Subcutaneous adipose tissue (tissue), 4 donors: ENCODE data around the gene PKDREJ. TPM values are rescaled to one million over a fixed set of nuclear protein-coding genes. Genes with fewer than 3 reads are reported as not detected.

Experiments
- total RNA-seq, 4 donors: library from RNA; depleted of rRNA; stranded (reverse); fragments of >200 nt; gene quantifications; one replicate each; pipeline ENCODE4 v1.1.0, GENCODE V29; 2016
- TF ChIP-seq, protein P1 (sequence below): fragments of 450-650 bp; IDR thresholded peaks from one replicate; pipeline ENCODE4 v1.5.1; 2016; ENCODE audit warnings: low read depth, mild to moderate bottlenecking, control low read depth, antibody characterized with exemption, moderate library complexity

PKDREJ gene, protein sequence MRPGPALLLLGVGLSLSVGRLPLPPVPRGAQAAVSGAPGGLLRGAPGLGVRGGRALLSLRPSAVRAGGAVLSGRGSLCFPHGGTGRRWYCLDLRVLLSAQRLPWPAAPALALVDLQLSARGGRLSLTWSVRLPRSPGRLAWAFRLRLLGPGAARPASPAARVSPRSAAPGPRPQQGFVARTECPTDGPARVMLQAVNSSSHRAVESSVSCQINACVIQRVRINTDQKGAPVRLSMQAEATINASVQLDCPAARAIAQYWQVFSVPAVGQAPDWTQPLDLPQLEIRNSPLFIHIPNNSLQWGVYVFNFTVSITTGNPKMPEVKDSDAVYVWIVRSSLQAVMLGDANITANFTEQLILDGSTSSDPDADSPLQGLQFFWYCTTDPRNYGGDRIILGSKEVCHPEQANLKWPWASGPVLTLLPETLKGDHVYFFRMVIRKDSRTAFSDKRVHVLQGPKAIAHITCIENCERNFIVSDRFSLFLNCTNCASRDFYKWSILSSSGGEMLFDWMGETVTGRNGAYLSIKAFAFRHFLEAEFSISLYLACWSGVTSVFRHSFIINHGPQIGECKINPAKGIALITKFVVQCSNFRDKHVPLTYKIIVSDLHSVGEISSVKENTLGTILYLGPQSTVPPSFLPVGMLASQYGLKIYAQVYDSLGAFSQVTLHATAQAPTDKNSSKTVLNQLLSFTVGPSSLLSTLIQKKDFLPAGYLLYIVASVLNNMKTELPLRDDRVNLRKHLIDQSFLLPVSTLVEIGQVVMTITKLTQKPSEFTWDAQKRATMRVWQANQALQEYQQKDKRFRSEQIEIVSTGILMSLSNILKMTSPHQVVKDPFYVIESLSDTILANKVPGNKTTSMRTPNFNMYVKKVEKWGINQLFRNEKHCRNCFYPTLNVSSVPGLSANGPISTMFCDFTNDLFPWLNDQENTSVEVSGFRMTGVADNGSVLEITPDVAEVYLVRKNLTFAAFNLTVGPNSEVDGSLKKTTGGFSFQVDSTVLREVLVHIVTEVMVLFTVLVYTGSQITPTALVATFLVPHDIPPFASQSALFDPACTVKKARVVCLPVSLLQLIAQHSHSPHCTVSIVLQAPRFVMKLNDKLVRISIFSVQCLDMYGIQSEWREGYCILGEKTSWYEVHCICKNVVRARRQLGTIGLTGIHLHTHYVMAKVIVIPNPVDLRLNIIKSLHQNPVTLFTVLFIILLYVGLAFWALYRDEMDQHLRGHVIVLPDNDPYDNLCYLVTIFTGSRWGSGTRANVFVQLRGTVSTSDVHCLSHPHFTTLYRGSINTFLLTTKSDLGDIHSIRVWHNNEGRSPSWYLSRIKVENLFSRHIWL (N-terminal part only)
- under 1 TPM in 2 of 4 donors, not detected in 2; 0.16 to 0.22 TPM for total RNA-seq

DNA sequence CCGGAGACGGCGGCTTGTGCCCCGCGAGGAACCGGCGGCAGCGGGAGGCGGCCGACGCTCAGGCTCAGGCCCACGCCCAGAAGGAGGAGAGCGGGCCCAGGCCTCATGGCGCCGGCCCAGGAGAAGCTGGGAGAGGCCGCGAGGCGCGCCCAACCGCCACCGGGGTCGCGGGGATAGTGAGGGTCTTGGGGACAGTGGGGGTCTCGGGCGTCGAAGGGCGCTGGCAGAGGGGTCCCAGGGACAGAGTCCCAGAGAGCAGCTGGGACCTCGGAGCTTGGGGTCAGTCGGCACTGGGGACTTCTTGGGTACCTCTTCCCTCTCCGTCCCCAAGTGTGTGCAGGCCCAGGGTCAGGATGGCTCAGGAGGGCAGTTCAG lies at the start of gene PKDREJ:
TSS of gene PKDREJ (minus strand) at position 128 of the 375 bp plus-strand sequence. CDS start at position 107, 21 bp downstream.
- TF ChIP-seq, protein P1, sequence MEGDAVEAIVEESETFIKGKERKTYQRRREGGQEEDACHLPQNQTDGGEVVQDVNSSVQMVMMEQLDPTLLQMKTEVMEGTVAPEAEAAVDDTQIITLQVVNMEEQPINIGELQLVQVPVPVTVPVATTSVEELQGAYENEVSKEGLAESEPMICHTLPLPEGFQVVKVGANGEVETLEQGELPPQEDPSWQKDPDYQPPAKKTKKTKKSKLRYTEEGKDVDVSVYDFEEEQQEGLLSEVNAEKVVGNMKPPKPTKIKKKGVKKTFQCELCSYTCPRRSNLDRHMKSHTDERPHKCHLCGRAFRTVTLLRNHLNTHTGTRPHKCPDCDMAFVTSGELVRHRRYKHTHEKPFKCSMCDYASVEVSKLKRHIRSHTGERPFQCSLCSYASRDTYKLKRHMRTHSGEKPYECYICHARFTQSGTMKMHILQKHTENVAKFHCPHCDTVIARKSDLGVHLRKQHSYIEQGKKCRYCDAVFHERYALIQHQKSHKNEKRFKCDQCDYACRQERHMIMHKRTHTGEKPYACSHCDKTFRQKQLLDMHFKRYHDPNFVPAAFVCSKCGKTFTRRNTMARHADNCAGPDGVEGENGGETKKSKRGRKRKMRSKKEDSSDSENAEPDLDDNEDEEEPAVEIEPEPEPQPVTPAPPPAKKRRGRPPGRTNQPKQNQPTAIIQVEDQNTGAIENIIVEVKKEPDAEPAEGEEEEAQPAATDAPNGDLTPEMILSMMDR, result no peak

DNA sequence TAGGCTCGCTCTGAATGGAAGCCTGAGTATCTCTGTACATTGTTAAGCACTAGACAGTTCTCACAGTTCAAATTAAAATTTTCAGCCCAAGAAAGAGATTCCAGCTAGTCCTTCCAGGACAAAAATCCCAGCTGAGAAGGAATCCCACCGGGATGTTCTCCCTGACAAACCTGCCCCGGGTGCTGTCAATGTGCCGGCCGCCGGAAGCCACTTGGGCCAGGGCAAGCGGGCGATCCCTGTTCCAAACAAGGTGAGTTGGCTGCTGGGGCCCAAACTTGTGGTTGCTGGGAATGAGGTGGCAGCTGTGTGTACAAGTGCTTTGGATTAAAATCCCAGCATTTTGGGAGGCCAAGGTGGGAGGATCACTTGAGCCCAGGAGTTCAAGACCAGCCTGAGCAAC lies 48.9 kb upstream of the PKDREJ start:
- TF ChIP-seq, protein P1, result no peak

DNA sequence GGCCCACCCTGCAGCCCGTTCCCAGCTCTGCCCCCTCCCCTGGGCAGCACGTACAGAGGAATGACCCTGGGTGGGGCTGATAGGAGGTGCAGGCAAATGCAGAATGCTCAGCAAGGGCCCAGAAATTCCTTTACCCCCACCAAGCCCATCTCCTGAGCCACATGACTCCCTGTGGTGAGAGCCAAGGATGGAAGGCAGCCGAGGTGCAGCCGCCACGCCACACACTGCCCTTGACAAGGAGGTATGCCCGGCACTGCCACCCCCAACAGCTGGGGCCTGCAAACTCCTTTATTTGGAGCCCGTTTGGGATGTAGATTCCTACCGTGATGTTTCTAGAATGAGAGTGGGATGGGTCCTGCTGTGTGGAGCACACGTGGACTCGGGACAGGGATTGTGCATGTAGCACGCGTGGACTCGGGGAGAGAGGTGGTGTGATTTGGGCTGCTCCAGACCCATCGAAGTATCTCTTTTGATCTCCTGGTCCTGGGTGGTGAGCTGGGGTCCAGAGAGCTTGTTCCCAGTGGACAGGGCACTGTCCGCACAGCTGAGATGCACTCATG lies 46.5 kb upstream of the PKDREJ start:
- TF ChIP-seq, protein P1, result no peak

DNA sequence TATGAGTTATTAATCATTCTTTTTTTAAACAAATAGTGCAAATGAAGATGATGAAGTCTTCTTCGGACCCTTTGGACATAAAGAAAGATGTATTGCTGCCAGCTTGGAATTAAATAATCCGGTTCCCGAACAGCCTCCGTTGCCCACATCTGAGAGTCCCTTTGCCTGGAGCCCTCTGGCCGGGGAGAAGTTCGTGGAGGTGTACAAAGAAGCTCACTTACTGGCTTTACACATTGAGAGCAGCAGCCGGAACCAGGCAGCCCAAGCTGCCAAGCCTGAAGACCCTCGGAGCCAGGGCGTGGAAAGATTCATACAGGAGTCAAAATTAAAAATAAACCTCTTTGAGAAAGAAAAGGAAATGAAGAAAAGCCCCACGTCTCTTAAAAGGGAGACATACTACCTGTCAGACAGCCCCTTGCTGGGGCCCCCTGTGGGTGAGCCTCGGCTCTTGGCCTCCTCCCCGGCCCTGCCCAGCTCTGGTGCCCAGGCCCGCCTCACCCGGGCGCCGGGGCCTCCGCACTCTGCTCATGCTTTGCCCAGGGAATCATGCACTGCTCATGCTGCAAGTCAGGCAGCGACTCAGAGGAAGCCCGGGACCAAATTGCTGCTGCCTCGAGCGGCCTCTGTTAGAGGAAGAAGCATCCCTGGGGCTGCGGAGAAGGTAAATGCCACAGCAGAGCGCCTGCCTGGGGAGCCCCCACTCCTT lies 45.3 kb upstream of the PKDREJ start:
- TF ChIP-seq, protein P1, result no peak

GRCh38 chr22:46303347-46303965 lies 40.3 kb upstream of the PKDREJ start:
- TF ChIP-seq, protein P1, result no peak

DNA sequence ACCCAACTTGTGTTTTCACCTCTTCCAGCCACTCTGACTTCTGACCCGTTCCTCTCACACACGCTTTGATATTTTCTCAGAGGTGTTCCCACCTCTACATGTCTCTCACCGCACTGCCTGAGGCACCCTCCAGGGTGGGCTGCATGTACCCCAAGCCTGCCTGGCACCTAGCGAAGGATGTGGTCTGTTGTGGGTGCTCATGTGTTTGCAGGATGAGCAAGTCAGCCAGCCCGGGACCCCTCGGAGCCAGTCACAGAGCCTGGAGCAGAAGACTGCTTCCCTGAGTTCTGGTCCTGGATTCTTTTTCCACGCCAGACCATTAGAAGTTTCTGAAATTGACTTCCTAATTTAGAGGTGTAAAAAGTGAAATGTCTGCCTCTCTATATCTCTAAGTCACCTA lies 37.3 kb upstream of the PKDREJ start:
- TF ChIP-seq, protein P1, result no peak
